Activated B cell treated with CpG ODN at 0.5 μM for 24 hours (primary cell): ENCODE data around the gene MAP3K13. TPM values are rescaled to one million over a fixed set of nuclear protein-coding genes. Genes with fewer than 3 reads are reported as not detected.
"Not testable (repeated sequence)": the region's sequence is repeated elsewhere in the genome, so short reads cannot be mapped to it uniquely, and the experiment has no call there.

Experiments used
- ATAC-seq: fragments of 200-7000 bp; cut with Tn5 transposase; one replicate; pipeline ENCODE4 v1.10.0; 2021; ENCODE audit warnings: low read depth, mild to moderate bottlenecking, moderate library complexity
- CTCF ChIA-PET: fragments of 350-600 bp; sonication (Branson Sonifier 250); formaldehyde crosslinking; loops from one replicate; lab custom pipeline; 2021; ENCODE audit warnings: antibody characterized with exemption; lab: Charles Lee
- POLR2A ChIA-PET: fragments of 350-600 bp; sonication (Branson Sonifier 250); formaldehyde crosslinking; loops from one replicate; lab custom pipeline; 2021; ENCODE audit warnings: antibody characterized with exemption; lab: Charles Lee
- DNase-seq: peaks from one replicate; pipeline ENCODE4 v3.0.0; 2022
- H3K27ac Mint-ChIP-seq: one replicate; pipeline ENCODE4 v1.8.0; 2020; ENCODE audit warnings: mixed read lengths
- H3K27me3 Mint-ChIP-seq: one replicate; pipeline ENCODE4 v1.8.0; 2021; ENCODE audit warnings: mixed read lengths
- H3K36me3 Mint-ChIP-seq: one replicate; pipeline ENCODE4 v1.8.0; 2021; ENCODE audit warnings: low read depth, mixed read lengths
- H3K4me1 Mint-ChIP-seq: one replicate; pipeline ENCODE4 v1.8.0; 2021; ENCODE audit warnings: mixed read lengths
- H3K4me3 Mint-ChIP-seq: one replicate; pipeline ENCODE4 v1.8.0; 2020; ENCODE audit warnings: mild to moderate bottlenecking, mixed read lengths
- H3K9me3 Mint-ChIP-seq: one replicate; pipeline ENCODE4 v1.8.0; 2020; ENCODE audit warnings: mixed read lengths
- CTCF ChIP-seq: fragments of 200-600 bp; IDR thresholded peaks from one replicate; pipeline ENCODE4 v1.8.0; 2022; ENCODE audit warnings: antibody characterized with exemption, mild to moderate bottlenecking
- intact Hi-C: fragments of 100-400 bp; cut with micrococcal nuclease; formaldehyde crosslinking; loops from one replicate; pipeline ENCODE4 v1.15.1; 2024
- total RNA-seq: library from RNA; stranded (reverse); gene quantifications from 2 replicates; pipeline ENCODE4 v1.2.3, GENCODE V29; 2022

MAP3K13 gene
- total RNA-seq, 1 donor from 2014 or later, result 10.5 TPM

- CTCF ChIA-PET, result no interaction called here
- DNase-seq (no peak), ATAC-seq (no peak)
- peaks cover 4% of the 10 kb centered on the region for H3K4me1 Mint-ChIP-seq
- no peak for TF ChIP-seq CTCF
- H3K4me3 Mint-ChIP-seq, result no peak overlapping the region
- intact Hi-C loops, result no loop called here
- POLR2A ChIA-PET, result no interaction called here
- H3K27me3 Mint-ChIP-seq, result no peaks in the 10 kb centered on the region
- H3K27ac Mint-ChIP-seq, result no peak overlapping the region
- H3K36me3 Mint-ChIP-seq, result no peaks in the 10 kb centered on the region
- H3K9me3 Mint-ChIP-seq, result no peaks in the 10 kb centered on the region
Observed at GRCh38 chr3:185465471-185465870, 102.5 kb downstream of the MAP3K13 start.

- ATAC-seq, POLR2A ChIA-PET, CTCF ChIA-PET, H3K27ac Mint-ChIP-seq, H3K9me3 Mint-ChIP-seq, intact Hi-C loops, H3K4me1 Mint-ChIP-seq, DNase-seq, H3K27me3 Mint-ChIP-seq, H3K36me3 Mint-ChIP-seq, H3K4me3 Mint-ChIP-seq: not testable (repeated sequence)
Observed at GRCh38 chr3:185466123-185466522, 103.2 kb downstream of the MAP3K13 start.

- ATAC-seq (no peak), DNase-seq (no peak)
- peaks cover 4% of the 10 kb centered on the region for H3K4me1 Mint-ChIP-seq
- intact Hi-C loops, result no loop called here
- H3K9me3 Mint-ChIP-seq, result no peaks in the 10 kb centered on the region
- H3K4me3 Mint-ChIP-seq, result no peak overlapping the region
- CTCF ChIA-PET, result no interaction called here
- H3K27me3 Mint-ChIP-seq, result no peaks in the 10 kb centered on the region
- no peak overlapping the region for H3K27ac Mint-ChIP-seq
- H3K36me3 Mint-ChIP-seq, result peaks cover 6% of the 10 kb centered on the region
- no peak for TF ChIP-seq CTCF
- POLR2A ChIA-PET, result no interaction called here
Observed at GRCh38 chr3:185469542-185469941, 106.6 kb downstream of the MAP3K13 start.

- no peaks in the 10 kb centered on the region for H3K27me3 Mint-ChIP-seq
- no peak for TF ChIP-seq CTCF
- H3K4me1 Mint-ChIP-seq, result peaks cover 4% of the 10 kb centered on the region
- H3K27ac Mint-ChIP-seq, result no peak overlapping the region
- no peak for ATAC-seq
- H3K36me3 Mint-ChIP-seq, result peaks cover 6% of the 10 kb centered on the region
- POLR2A ChIA-PET, result no interaction called here
- no peaks in the 10 kb centered on the region for H3K9me3 Mint-ChIP-seq
- CTCF ChIA-PET, result no interaction called here
- intact Hi-C loops, result no loop called here
- no peak for DNase-seq
- H3K4me3 Mint-ChIP-seq, result no peak overlapping the region
Observed at GRCh38 chr3:185470323-185470722, 107.4 kb downstream of the MAP3K13 start.

- H3K9me3 Mint-ChIP-seq, result no peaks in the 10 kb centered on the region
- no peaks in the 10 kb centered on the region for H3K4me1 Mint-ChIP-seq
- H3K4me3 Mint-ChIP-seq, result no peak overlapping the region
- ATAC-seq (no peak), DNase-seq (no peak)
- H3K27ac Mint-ChIP-seq, result no peak overlapping the region
- POLR2A ChIA-PET, result no interaction called here
- TF ChIP-seq CTCF, result no peak
- CTCF ChIA-PET, result no interaction called here
- H3K27me3 Mint-ChIP-seq, result no peaks in the 10 kb centered on the region
- peaks cover 9% of the 10 kb centered on the region for H3K36me3 Mint-ChIP-seq
- intact Hi-C loops, result no loop called here
Observed at GRCh38 chr3:185473290-185473815, 110.4 kb downstream of the MAP3K13 start.

GRCh38 chr3:185474922-185475321, 112.0 kb downstream of the MAP3K13 start:
- ATAC-seq, H3K4me3 Mint-ChIP-seq, intact Hi-C loops, CTCF ChIA-PET, H3K9me3 Mint-ChIP-seq, H3K4me1 Mint-ChIP-seq, DNase-seq, H3K27me3 Mint-ChIP-seq, POLR2A ChIA-PET, H3K36me3 Mint-ChIP-seq, H3K27ac Mint-ChIP-seq: not testable (repeated sequence)
